CD4-positive, CD25-positive, alpha-beta regulatory T cell (primary cell): Measurements from ENCODE around the gene WDR5B. TPM values are rescaled to one million over a fixed set of nuclear protein-coding genes. Genes with fewer than 3 reads are reported as not detected.
A peak's percentile ranks its signal among the peaks of the same experiment; 100 is the strongest.

ENCODE experiments used
- ATAC-seq, 2 donors: fragments of 150-1000 bp; cut with Tn5 transposase; one replicate each; pipeline ENCODE4 v1.10.0; 2021; ENCODE audit warnings: low read depth in 2 of 2, moderate number of reproducible peaks in 2 of 2, moderate library complexity in 1 of 2
- DNase-seq, 3 donors: peaks; one replicate each; pipeline versions ENCODE4 v3.0.0 to v3.0.0-alpha.2; 2012 to 2022; ENCODE audit warnings: mixed read lengths in 1 of 3
- H3K27ac ChIP-seq: one replicate; pipeline ENCODE4 v1.7.0; 2013; ENCODE audit warnings: mild to moderate bottlenecking, low read length; ENCODE audit not compliant: insufficient read depth, poor library complexity, severe bottlenecking
- H3K27me3 ChIP-seq: one replicate; pipeline ENCODE4 v1.7.0; 2013; ENCODE audit warnings: low read length; ENCODE audit not compliant: control insufficient read depth, insufficient read depth
- H3K36me3 ChIP-seq: one replicate; pipeline ENCODE4 v1.7.0; 2013; ENCODE audit warnings: mild to moderate bottlenecking, low read length, moderate library complexity; ENCODE audit not compliant: control insufficient read depth, insufficient read depth
- H3K4me1 ChIP-seq: 2 replicates; pipeline ENCODE4 v1.7.0; 2013; ENCODE audit warnings: mild to moderate bottlenecking, low read length; ENCODE audit not compliant: insufficient read depth, control insufficient read depth, poor library complexity, severe bottlenecking
- H3K4me3 ChIP-seq: one replicate; pipeline ENCODE4 v1.7.0; 2013; ENCODE audit warnings: low read depth, mild to moderate bottlenecking, low read length, moderate library complexity
- H3K9me3 ChIP-seq, 2 experiments: 1 replicate in 1 of 2; 2 replicates in 1 of 2; pipeline ENCODE4 v1.7.0; 2013; ENCODE audit warnings: low read length in 2 of 2, mild to moderate bottlenecking in 1 of 2, moderate library complexity in 1 of 2; ENCODE audit not compliant: control insufficient read depth in 2 of 2
- H3K27ac Mint-ChIP-seq, 3 donors: one replicate each; pipeline ENCODE4 v1.8.0; 2020 to 2022; ENCODE audit warnings: mild to moderate bottlenecking in 3 of 3, mixed read lengths in 3 of 3, moderate library complexity in 2 of 3
- H3K27me3 Mint-ChIP-seq: one replicate; pipeline ENCODE4 v1.8.0; 2022; ENCODE audit warnings: mild to moderate bottlenecking, mixed read lengths
- H3K36me3 Mint-ChIP-seq: one replicate; pipeline ENCODE4 v1.8.0; 2020; ENCODE audit warnings: mixed read lengths
- H3K4me1 Mint-ChIP-seq, 4 donors: one replicate each; pipeline ENCODE4 v1.8.0; 2020 to 2022; ENCODE audit warnings: mixed read lengths in 4 of 4, mild to moderate bottlenecking in 1 of 4
- H3K4me3 Mint-ChIP-seq, 4 donors: one replicate each; pipeline ENCODE4 v1.8.0; 2020 to 2022; ENCODE audit warnings: mild to moderate bottlenecking in 4 of 4, mixed read lengths in 4 of 4, moderate library complexity in 3 of 4
- H3K9me3 Mint-ChIP-seq, 7 donors: one replicate each; pipeline ENCODE4 v1.8.0; 2020 to 2022; ENCODE audit warnings: mixed read lengths in 7 of 7, mild to moderate bottlenecking in 3 of 7, moderate library complexity in 2 of 7
- polyA plus RNA-seq, 4 donors: library from polyadenylated mRNA; unstranded; fragments of 300-500 nt; fragmentation: Illumina TruSeq; gene quantifications; one replicate each; pipeline ENCODE4 v1.2.3, GENCODE V29; 2021
- total RNA-seq: library from RNA; stranded (reverse); gene quantifications from one replicate; pipeline ENCODE4 v1.2.3, GENCODE V29; 2022

WDR5B gene
- total and polyA plus RNA-seq, 5 donors from 2014 or later, result 2.0 to 4.9 (median 2.5) TPM

DNA sequence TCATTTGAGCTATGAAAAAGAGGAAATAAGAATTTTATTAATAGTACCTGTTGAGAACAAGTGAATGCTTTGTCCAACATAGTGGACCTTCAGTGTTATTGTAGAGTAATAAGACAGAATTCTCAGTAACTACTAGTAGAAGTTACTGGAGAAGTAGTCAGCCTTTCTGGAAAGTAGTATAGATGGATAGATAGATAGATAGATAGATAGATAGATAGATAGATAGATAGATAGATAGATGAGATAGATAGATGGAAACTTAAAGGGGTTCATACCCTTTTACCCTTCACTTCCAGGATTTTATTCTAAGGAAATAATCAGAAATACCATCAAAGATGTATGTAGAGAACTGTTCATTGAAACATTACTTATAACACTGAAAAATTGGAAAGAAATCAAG, 26.7 kb downstream of the WDR5B start:
- no peak overlapping the region for H3K27ac ChIP-seq
- H3K4me1 ChIP-seq, result peaks cover 9% of the 10 kb centered on the region
- Mint-ChIP-seq H3K9me3 (no peaks in the 10 kb centered on the region), H3K27ac (peak overlapping the region in 1 of 3 donors; percentile 44), H3K4me1 (peaks cover 23 to 33% (median 30%) of the 10 kb centered on the region in 4 donors), H3K4me3 (no peak overlapping the region), H3K27me3 (no peaks in the 10 kb centered on the region), H3K36me3 (peaks cover 8% of the 10 kb centered on the region)
- peaks cover 3% of the 10 kb centered on the region for H3K36me3 ChIP-seq
- H3K27me3 ChIP-seq, result no peaks in the 10 kb centered on the region
- DNase-seq (no peak), ATAC-seq (no peak)
- H3K9me3 ChIP-seq, result no peaks in the 10 kb centered on the region
- H3K4me3 ChIP-seq, result no peak overlapping the region

DNA sequence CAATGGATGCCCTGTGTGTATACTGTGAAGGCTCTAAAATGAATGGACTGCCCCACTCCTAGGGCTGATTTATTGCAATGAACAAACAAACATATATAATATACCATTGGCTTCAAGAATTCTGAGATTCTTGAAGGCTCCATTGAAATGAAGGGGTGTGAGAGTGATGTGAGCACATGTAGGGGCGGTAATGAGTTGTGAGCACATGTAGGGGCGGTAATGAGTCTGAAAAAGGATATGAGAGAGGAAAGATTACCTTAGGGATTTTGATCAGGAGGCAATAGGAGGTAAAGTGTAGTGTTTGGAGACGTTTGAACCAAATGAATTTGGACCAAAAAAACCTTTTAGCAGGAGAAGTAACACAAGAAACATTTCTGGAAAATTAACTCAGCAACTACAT, 28.2 kb downstream of the WDR5B start:
- Mint-ChIP-seq H3K9me3 (no peaks in the 10 kb centered on the region), H3K4me1 (peaks cover 26 to 43% (median 32%) of the 10 kb centered on the region in 4 donors), H3K36me3 (peaks cover 8% of the 10 kb centered on the region), H3K4me3 (peak overlapping the region in 1 of 4 donors; percentile 61), H3K27ac (no peak overlapping the region), H3K27me3 (no peaks in the 10 kb centered on the region)
- ATAC-seq, result no peak
- H3K9me3 ChIP-seq, result no peaks in the 10 kb centered on the region
- H3K27ac ChIP-seq, result no peak overlapping the region
- H3K4me3 ChIP-seq, result no peak overlapping the region
- H3K27me3 ChIP-seq, result no peaks in the 10 kb centered on the region
- DNase-seq, result no peak
- H3K4me1 ChIP-seq, result peaks cover 18% of the 10 kb centered on the region
- peaks cover 3% of the 10 kb centered on the region for H3K36me3 ChIP-seq

- Mint-ChIP-seq H3K4me1 (peaks cover 30 to 54% (median 46%) of the 10 kb centered on the region in 4 donors), H3K36me3 (peaks cover 8% of the 10 kb centered on the region), H3K27me3 (no peaks in the 10 kb centered on the region), H3K27ac (peak within 1 kb of the TSS; percentile 93 to 95 (median 94)), H3K4me3 (peak within 1 kb of the TSS; percentile 93 to 98 (median 96)), H3K9me3 (no peaks in the 10 kb centered on the region)
- ATAC-seq (peak; percentile 98 to 99), DNase-seq (peak; percentile 91 to 97 (median 91))
- peaks cover 23% of the 10 kb centered on the region for H3K4me1 ChIP-seq
- H3K4me3 ChIP-seq, result peak within 1 kb of the TSS; percentile 99
- H3K36me3 ChIP-seq, result peaks cover 3% of the 10 kb centered on the region
- no peaks in the 10 kb centered on the region for H3K27me3 ChIP-seq
- no peaks in the 10 kb centered on the region for H3K9me3 ChIP-seq
- peak within 1 kb of the TSS; percentile 83 for H3K27ac ChIP-seq
Measured at GRCh38 chr3:122383771-122384697, 31.8 kb downstream of the WDR5B start, which contains the start of gene FAM162A. Gene FAM162A, plus strand, starts transcription at chr3:122384182. Its CDS starts 84 bp downstream, at chr3:122384266.

DNA sequence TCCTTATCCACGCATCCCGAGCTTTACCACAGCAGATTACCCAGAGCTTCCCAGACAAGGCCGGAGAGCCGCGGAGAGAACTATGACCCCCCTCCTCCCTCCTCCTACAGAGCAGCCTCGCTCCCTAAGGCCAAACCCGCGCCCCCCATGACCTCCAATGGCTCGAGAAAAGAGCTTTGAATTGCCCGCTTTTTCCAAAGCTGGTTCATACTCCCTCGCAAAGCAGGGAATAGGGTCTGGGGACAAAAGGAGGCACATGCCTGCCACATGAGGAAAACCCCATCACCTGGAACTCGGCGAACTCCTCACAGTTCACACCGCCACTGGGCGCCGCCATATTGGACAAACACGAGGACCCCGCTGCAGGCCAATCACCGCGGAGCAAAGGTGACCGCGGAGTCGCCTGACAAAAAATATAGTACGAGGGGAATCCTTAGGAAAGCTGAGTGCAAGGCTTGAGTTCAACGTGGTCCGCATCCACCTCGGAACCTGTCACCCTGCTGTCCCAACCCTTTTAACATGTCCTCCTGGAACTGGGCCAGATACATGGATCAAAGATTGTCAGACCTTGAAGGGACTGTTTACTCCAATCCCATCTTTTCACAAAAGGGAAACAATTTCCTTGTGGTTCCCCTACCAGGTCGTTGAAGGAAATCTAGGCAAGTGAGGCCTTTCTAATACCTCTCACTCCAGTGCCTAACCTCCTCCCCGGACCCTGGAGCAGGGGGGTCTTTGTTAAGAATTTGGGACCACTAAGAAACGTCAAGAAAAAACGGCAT, 32.8 kb downstream of the WDR5B start, which contains the start of gene MIX23:
Gene MIX23 (minus strand): TSS at position 344 of the 779 bp plus-strand sequence. CDS start 7 bp downstream, at position 337.
- H3K9me3 Mint-ChIP-seq, result no peaks in the 10 kb centered on the region
- H3K27ac Mint-ChIP-seq, result peak within 1 kb of the TSS; percentile 93 to 95 (median 94)
- H3K4me3 ChIP-seq, result peak within 1 kb of the TSS; percentile 99
- H3K27me3 Mint-ChIP-seq, result no peaks in the 10 kb centered on the region
- ATAC-seq (peak; percentile 51 to 54), DNase-seq (peak; percentile 77 to 88 (median 83))
- H3K27ac ChIP-seq, result peak within 1 kb of the TSS; percentile 83
- no peaks in the 10 kb centered on the region for H3K27me3 ChIP-seq
- H3K36me3 ChIP-seq, result peaks cover 3% of the 10 kb centered on the region
- H3K4me3 Mint-ChIP-seq, result peak within 1 kb of the TSS; percentile 93 to 98 (median 96)
- H3K4me1 ChIP-seq, result peaks cover 23% of the 10 kb centered on the region
- peaks cover 25 to 57% (median 44%) of the 10 kb centered on the region in 4 donors for H3K4me1 Mint-ChIP-seq
- H3K36me3 Mint-ChIP-seq, result peaks cover 6% of the 10 kb centered on the region
- H3K9me3 ChIP-seq, result no peaks in the 10 kb centered on the region

DNA sequence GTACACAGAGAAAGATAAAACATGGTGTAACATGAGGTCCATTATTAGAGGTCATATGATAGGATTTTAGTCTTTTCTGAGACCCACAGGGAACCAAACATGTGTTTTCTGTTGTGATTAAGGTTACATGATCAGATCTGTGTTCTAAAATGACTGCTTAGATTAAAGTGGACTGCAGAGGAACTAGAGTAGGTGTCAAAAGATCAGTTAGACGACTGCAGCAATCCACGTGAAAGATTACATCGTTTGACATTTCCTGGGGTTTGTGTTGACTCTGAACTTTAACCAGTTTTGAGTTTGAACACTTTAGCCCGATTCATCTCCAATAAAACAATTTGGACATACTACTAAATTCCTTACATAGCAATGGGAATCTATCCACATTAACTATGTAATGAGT, 37.9 kb downstream of the WDR5B start:
- DNase-seq (no peak), ATAC-seq (no peak)
- peaks cover 11 to 34% (median 23%) of the 10 kb centered on the region in 4 donors for H3K4me1 Mint-ChIP-seq
- no peak overlapping the region for H3K27ac ChIP-seq
- H3K27me3 ChIP-seq, result no peaks in the 10 kb centered on the region
- H3K4me3 ChIP-seq, result no peak overlapping the region
- H3K4me3 Mint-ChIP-seq, result no peak overlapping the region
- no peaks in the 10 kb centered on the region for H3K9me3 ChIP-seq
- H3K9me3 Mint-ChIP-seq, result peaks cover 0 to 3% (median 0%) of the 10 kb centered on the region in 7 donors
- peaks cover 10% of the 10 kb centered on the region for H3K36me3 Mint-ChIP-seq
- no peak overlapping the region for H3K27ac Mint-ChIP-seq
- H3K27me3 Mint-ChIP-seq, result no peaks in the 10 kb centered on the region
- H3K4me1 ChIP-seq, result peaks cover 7% of the 10 kb centered on the region
- no peaks in the 10 kb centered on the region for H3K36me3 ChIP-seq

- H3K27ac Mint-ChIP-seq, result no peak overlapping the region
- peaks cover 19% of the 10 kb centered on the region for H3K36me3 Mint-ChIP-seq
- no peak for ATAC-seq
Measured at GRCh38 chr3:122374034-122374433, 41.8 kb downstream of the WDR5B start.

GRCh38 chr3:122366379-122366749, 49.5 kb downstream of the WDR5B start:
- no peak for ATAC-seq
- DNase-seq, result no peak
- no peaks in the 10 kb centered on the region for H3K9me3 ChIP-seq
- H3K4me3 ChIP-seq, result no peak overlapping the region
- Mint-ChIP-seq H3K27me3 (no peaks in the 10 kb centered on the region), H3K4me3 (no peak overlapping the region), H3K27ac (no peak overlapping the region), H3K9me3 (no peaks in the 10 kb centered on the region), H3K36me3 (peaks cover 35% of the 10 kb centered on the region), H3K4me1 (peaks cover 2 to 12% (median 3%) of the 10 kb centered on the region in 4 donors)
- no peaks in the 10 kb centered on the region for H3K4me1 ChIP-seq
- peaks cover 22% of the 10 kb centered on the region for H3K36me3 ChIP-seq
- no peak overlapping the region for H3K27ac ChIP-seq
- H3K27me3 ChIP-seq, result no peaks in the 10 kb centered on the region

More at GRCh38 chr3:122374034-122374433, 41.8 kb downstream of the WDR5B start:
- H3K9me3 ChIP-seq, result no peaks in the 10 kb centered on the region
- Mint-ChIP-seq H3K9me3 (peaks cover 0 to 3% (median 0%) of the 10 kb centered on the region in 7 donors), H3K27me3 (no peaks in the 10 kb centered on the region), H3K4me1 (peaks cover 7 to 14% (median 11%) of the 10 kb centered on the region in 4 donors), H3K4me3 (no peak overlapping the region)
- H3K36me3 ChIP-seq, result peaks cover 12% of the 10 kb centered on the region
- no peak overlapping the region for H3K27ac ChIP-seq
- H3K4me3 ChIP-seq, result no peak overlapping the region
- H3K27me3 ChIP-seq, result no peaks in the 10 kb centered on the region
- DNase-seq, result no peak
- H3K4me1 ChIP-seq, result no peaks in the 10 kb centered on the region
